ENCODE measurements around the gene SLC7A10. TPM values are rescaled to one million over a fixed set of nuclear protein-coding genes. Genes with fewer than 3 reads are reported as not detected.

SLC7A10 gene
- total RNA-seq, 1 donor, result not detected

DNA sequence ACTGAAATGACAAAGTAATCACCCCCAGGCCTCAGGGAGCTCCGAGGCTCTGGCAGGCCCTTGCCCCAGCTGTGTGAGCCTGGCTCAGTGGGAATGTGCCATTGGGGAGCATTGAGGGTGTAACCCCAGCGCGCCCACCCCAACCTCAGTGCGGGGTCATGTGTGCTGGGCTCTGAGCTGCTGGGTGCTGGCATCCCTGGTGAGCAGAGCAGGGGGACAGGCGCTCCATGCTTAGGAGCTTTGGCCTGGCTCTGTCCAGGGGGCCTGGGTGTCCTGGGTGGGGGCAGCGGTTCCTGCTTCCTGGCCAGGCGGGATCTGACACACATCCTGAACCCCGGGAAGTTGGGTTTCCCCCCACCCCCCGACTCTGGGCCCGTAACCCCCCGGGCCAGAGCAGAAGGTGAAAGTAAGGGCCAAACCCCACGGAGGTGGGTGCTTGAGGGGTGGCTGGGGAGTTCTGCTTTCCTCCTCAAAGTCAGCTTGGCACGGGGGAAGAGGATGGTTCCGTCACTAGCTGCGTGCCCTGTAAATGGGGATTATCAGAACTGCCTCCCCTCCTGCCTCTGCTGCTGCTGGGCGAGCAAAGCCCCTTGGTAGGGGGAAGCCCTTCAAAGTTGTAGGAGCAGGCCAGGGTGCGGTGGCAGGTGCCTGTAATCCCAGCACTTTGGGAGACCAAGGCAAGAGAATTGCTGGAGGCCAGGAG is 29.9 kb downstream of the SLC7A10 start:
- TF ChIP-seq, protein P1, sequence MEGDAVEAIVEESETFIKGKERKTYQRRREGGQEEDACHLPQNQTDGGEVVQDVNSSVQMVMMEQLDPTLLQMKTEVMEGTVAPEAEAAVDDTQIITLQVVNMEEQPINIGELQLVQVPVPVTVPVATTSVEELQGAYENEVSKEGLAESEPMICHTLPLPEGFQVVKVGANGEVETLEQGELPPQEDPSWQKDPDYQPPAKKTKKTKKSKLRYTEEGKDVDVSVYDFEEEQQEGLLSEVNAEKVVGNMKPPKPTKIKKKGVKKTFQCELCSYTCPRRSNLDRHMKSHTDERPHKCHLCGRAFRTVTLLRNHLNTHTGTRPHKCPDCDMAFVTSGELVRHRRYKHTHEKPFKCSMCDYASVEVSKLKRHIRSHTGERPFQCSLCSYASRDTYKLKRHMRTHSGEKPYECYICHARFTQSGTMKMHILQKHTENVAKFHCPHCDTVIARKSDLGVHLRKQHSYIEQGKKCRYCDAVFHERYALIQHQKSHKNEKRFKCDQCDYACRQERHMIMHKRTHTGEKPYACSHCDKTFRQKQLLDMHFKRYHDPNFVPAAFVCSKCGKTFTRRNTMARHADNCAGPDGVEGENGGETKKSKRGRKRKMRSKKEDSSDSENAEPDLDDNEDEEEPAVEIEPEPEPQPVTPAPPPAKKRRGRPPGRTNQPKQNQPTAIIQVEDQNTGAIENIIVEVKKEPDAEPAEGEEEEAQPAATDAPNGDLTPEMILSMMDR (IDR thresholded peaks at IDR 0.05; ENCODE audit: extremely low read depth, low read depth, low read length), result no peak
- Histone ChIP-seq H3K27me3 (ENCODE audit: insufficient read depth, low read length) (peaks cover 6% of the 10 kb centered on the region), H4K20me1 (ENCODE audit: insufficient read depth, low read length) (no peaks in the 10 kb centered on the region), H3K4me2 (ENCODE audit: insufficient read depth, low read length) (peak overlapping the region; percentile 82), H3K36me3 (ENCODE audit: insufficient read depth, low read length) (peaks cover 4% of the 10 kb centered on the region), H3K27ac (ENCODE audit: low read depth, low read length) (no peak overlapping the region), H2AFZ (ENCODE audit: low read length) (peak overlapping the region; percentile 78), H3K79me2 (ENCODE audit: insufficient read depth, low read length) (peaks cover 5% of the 10 kb centered on the region), H3K4me1 (ENCODE audit: insufficient read depth, low read length) (no peaks in the 10 kb centered on the region), H3K4me3 (ENCODE audit: insufficient read depth, low read length) (peak overlapping the region; percentile 76), H3K9me3 (ENCODE audit: low read depth, low read length) (no peaks in the 10 kb centered on the region)
- DNase-seq (ENCODE audit: insufficient read length, low spot score, missing footprints), result no peak

DNA sequence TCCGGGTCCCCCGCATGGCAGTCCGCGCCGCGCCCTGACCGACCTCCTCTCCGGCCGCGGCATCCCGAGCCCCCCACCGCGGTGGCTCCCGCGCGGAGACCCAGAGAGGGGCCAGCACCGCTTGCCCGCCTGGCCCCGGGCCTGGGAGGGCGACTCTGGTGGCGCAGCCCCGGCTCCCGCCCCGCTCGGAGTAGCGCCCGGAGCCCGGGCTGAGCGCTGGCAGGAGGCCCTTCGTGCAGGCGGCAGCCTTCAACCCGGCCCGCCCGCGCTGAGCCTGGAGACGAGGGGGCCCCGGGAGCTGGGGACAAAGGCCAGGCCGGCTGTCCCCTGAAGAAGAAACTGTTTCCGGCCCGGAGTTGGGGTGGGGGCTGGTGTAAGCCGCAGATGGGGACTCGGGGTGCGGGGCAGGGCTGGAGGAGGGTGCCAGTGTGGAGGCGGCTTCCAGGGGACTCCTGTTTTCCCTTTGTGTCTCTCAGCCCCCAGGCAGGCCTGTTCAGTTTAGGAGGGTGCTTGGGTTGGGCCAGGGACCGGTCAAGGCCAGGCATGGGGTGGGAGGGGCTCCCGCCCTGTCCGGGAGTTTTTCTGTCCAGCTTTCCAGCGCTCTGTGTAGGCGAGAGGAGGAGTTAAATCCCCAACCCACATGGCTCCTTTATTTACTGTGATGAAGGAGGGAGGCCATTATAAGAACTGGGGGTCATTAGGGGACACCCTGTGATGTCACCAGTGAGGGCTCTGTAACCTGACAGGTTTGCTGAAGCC is 30.6 kb downstream of the SLC7A10 start:
- H3K27ac ChIP-seq (ENCODE audit: low read depth, low read length), result no peak overlapping the region
- H3K36me3 ChIP-seq (ENCODE audit: insufficient read depth, low read length), result peaks cover 4% of the 10 kb centered on the region

DNA sequence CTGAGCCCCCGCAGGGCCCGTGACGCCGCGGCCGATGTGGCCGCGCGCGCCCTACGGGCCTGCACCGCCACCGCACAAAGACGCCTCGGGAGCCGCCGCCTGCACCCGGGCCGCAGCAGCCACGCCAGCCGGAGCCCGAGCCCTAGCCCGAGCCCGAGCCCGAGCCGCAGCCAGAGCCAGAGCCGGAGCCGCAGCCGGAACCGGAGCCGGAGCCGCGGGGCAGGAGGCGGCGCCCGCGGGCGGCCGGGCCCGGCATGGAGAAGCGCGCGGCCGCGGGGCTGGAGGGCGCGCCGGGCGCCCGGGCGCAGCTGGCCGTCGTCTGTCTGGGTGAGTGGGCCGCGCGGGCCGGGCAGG is 31.1 kb downstream of the SLC7A10 start:
- Histone ChIP-seq H3K4me1 (ENCODE audit: insufficient read depth, low read length) (no peaks in the 10 kb centered on the region), H3K9me3 (ENCODE audit: low read depth, low read length) (no peaks in the 10 kb centered on the region), H3K27ac (ENCODE audit: low read depth, low read length) (no peak overlapping the region), H3K4me2 (ENCODE audit: insufficient read depth, low read length) (peak overlapping the region; percentile 82), H3K27me3 (ENCODE audit: insufficient read depth, low read length) (peaks cover 6% of the 10 kb centered on the region), H4K20me1 (ENCODE audit: insufficient read depth, low read length) (no peaks in the 10 kb centered on the region), H3K36me3 (ENCODE audit: insufficient read depth, low read length) (peaks cover 4% of the 10 kb centered on the region), H2AFZ (ENCODE audit: low read length) (no peak overlapping the region), H3K4me3 (ENCODE audit: insufficient read depth, low read length) (peak overlapping the region; percentile 76), H3K79me2 (ENCODE audit: insufficient read depth, low read length) (peaks cover 5% of the 10 kb centered on the region)
- DNase-seq (ENCODE audit: insufficient read length, low spot score, missing footprints), result peak; percentile 93
- TF ChIP-seq, protein P1 (IDR thresholded peaks at IDR 0.05; ENCODE audit: extremely low read depth, low read depth, low read length), result no peak

More for the DNA sequence above, 30.6 kb downstream of the SLC7A10 start:
- Histone ChIP-seq H2AFZ (ENCODE audit: low read length) (peak overlapping the region; percentile 78), H3K27me3 (ENCODE audit: insufficient read depth, low read length) (peaks cover 6% of the 10 kb centered on the region), H3K9me3 (ENCODE audit: low read depth, low read length) (no peaks in the 10 kb centered on the region), H3K4me2 (ENCODE audit: insufficient read depth, low read length) (peak overlapping the region; percentile 82), H3K79me2 (ENCODE audit: insufficient read depth, low read length) (peaks cover 5% of the 10 kb centered on the region), H3K4me1 (ENCODE audit: insufficient read depth, low read length) (no peaks in the 10 kb centered on the region), H3K4me3 (ENCODE audit: insufficient read depth, low read length) (peak overlapping the region; percentile 76), H4K20me1 (ENCODE audit: insufficient read depth, low read length) (no peaks in the 10 kb centered on the region)
- TF ChIP-seq, protein P1 (IDR thresholded peaks at IDR 0.05; ENCODE audit: extremely low read depth, low read depth, low read length), result no peak
- DNase-seq (ENCODE audit: insufficient read length, low spot score, missing footprints), result peak; percentile 99

DNA sequence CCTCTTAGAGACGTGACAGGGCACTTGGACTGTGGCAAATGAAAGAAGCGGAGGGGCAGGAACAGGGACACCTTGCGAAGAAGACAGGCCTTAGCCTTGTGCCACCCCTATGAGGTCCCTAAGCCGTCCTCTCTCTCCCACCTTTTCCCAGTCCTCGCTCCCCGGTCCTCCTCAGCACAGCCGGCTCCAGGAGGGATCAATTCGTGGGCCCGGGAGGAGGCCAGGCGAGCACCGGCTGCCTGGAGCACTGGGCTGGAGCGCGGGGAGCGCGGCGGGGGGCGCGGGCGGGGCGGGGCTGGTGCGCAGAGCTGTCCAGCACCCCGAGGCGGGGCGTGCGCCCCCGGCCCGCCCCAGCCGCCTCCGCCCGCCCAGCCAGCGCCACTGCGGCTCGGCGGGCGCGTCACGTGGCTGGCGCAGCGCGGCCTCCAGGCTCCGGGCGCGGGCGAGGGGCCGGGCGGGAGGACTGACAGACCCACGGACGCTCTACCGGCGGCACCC is 31.7 kb downstream of the SLC7A10 start, which contains the start of gene LRP3:
TSS of gene LRP3 (plus strand) at position 466 of the 498 bp plus-strand sequence. CDS start 456 bp downstream, outside the sequence.
- TF ChIP-seq, protein P1 (IDR thresholded peaks at IDR 0.05; ENCODE audit: extremely low read depth, low read depth, low read length), result no peak
- Histone ChIP-seq H3K27ac (ENCODE audit: low read depth, low read length) (no peak within 1 kb of the TSS), H2AFZ (ENCODE audit: low read length) (peak within 1 kb of the TSS; percentile 78), H3K4me1 (ENCODE audit: insufficient read depth, low read length) (no peaks in the 10 kb centered on the region), H3K36me3 (ENCODE audit: insufficient read depth, low read length) (peaks cover 4% of the 10 kb centered on the region), H4K20me1 (ENCODE audit: insufficient read depth, low read length) (no peaks in the 10 kb centered on the region), H3K79me2 (ENCODE audit: insufficient read depth, low read length) (peaks cover 5% of the 10 kb centered on the region), H3K27me3 (ENCODE audit: insufficient read depth, low read length) (peaks cover 6% of the 10 kb centered on the region), H3K4me3 (ENCODE audit: insufficient read depth, low read length) (peak within 1 kb of the TSS; percentile 76), H3K4me2 (ENCODE audit: insufficient read depth, low read length) (peak within 1 kb of the TSS; percentile 82), H3K9me3 (ENCODE audit: low read depth, low read length) (no peaks in the 10 kb centered on the region)
- DNase-seq (ENCODE audit: insufficient read length, low spot score, missing footprints), result peak; percentile 92

All from osteoblast (primary cell).